Neuronal stem cell (in vitro differentiated cells): ENCODE data around the gene KDM6A.
"Not testable (repeated sequence)": the region's sequence is repeated elsewhere in the genome, so short reads cannot be mapped to it uniquely, and the experiment has no call there.

Experiments
- DNase-seq: peaks from one replicate; pipeline ENCODE4 v3.0.0-alpha.2; 2013; ENCODE audit warnings: low spot score
- H2AFZ ChIP-seq: one replicate; pipeline ENCODE4 v1.6.1; 2013; ENCODE audit warnings: mild to moderate bottlenecking, low read length, inconsistent platforms
- H2AK5ac ChIP-seq: 2 replicates; pipeline ENCODE4 v1.6.1; 2013; ENCODE audit warnings: low read depth, mild to moderate bottlenecking, inconsistent platforms, low read length, moderate library complexity, mixed read lengths
- H2BK120ac ChIP-seq: 2 replicates; pipeline ENCODE4 v1.6.1; 2013; ENCODE audit warnings: low read depth, mild to moderate bottlenecking, inconsistent platforms, low read length, moderate library complexity, mixed read lengths
- H2BK12ac ChIP-seq: one replicate; pipeline ENCODE4 v1.6.1; 2013; ENCODE audit warnings: low read length, inconsistent platforms
- H2BK15ac ChIP-seq: 2 replicates; pipeline ENCODE4 v1.6.1; 2013; ENCODE audit warnings: mild to moderate bottlenecking, low read length, inconsistent platforms, mixed read lengths
- H2BK5ac ChIP-seq: one replicate; pipeline ENCODE4 v1.6.1; 2013; ENCODE audit warnings: inconsistent platforms, mild to moderate bottlenecking, low read length, moderate library complexity
- H3K14ac ChIP-seq: one replicate; pipeline ENCODE4 v1.6.1; 2013; ENCODE audit warnings: low read length, inconsistent platforms
- H3K18ac ChIP-seq: 2 replicates; pipeline ENCODE4 v1.6.1; 2013; ENCODE audit warnings: low read length, inconsistent platforms
- H3K23ac ChIP-seq: 2 replicates; pipeline ENCODE4 v1.6.1; 2013; ENCODE audit warnings: low read depth, mild to moderate bottlenecking, mixed read lengths, low read length, inconsistent platforms; ENCODE audit not compliant: poor library complexity
- H3K27ac ChIP-seq: replicated peaks from 3 replicates; pipeline ENCODE4 v1.5.1; 2013; ENCODE audit warnings: low read length, inconsistent platforms
- H3K27me3 ChIP-seq, 3 experiments: 2 replicates each; pipeline ENCODE4 v1.6.1; 2013; ENCODE audit warnings: low read length in 3 of 3, mild to moderate bottlenecking in 2 of 3, inconsistent platforms in 1 of 3, low read depth in 1 of 3, mixed read lengths in 1 of 3, moderate library complexity in 1 of 3; ENCODE audit not compliant: control insufficient read depth in 3 of 3, insufficient read depth in 3 of 3
- H3K36me3 ChIP-seq, 2 donors: replicated peaks in 1 of 2; 2 replicates each; pipeline ENCODE4 v1.6.1; 2013; ENCODE audit warnings: low read length in 2 of 2; ENCODE audit not compliant: control insufficient read depth in 2 of 2, insufficient read depth in 2 of 2
- H3K4ac ChIP-seq: 2 replicates; pipeline ENCODE4 v1.6.1; 2013; ENCODE audit warnings: inconsistent platforms, mild to moderate bottlenecking, low read length, moderate library complexity
- H3K4me1 ChIP-seq, 2 donors: 1 replicate in 1 of 2; 2 replicates in 1 of 2; pipeline ENCODE4 v1.6.1; 2013; ENCODE audit warnings: low read length in 2 of 2, low read depth in 1 of 2; ENCODE audit not compliant: control insufficient read depth in 2 of 2, insufficient read depth in 1 of 2
- H3K4me2 ChIP-seq: one replicate; pipeline ENCODE4 v1.6.1; 2013; ENCODE audit warnings: mild to moderate bottlenecking, low read length, inconsistent platforms; ENCODE audit not compliant: insufficient read depth, poor library complexity, severe bottlenecking
- H3K4me3 ChIP-seq, 2 donors: 2 replicates each; pipeline ENCODE4 v1.5.1; 2013; ENCODE audit warnings: low read length in 2 of 2, mild to moderate bottlenecking in 2 of 2, inconsistent platforms in 1 of 2, moderate library complexity in 1 of 2
- H3K79me1 ChIP-seq: one replicate; pipeline ENCODE4 v1.6.1; 2013; ENCODE audit warnings: low read depth, mild to moderate bottlenecking, inconsistent platforms, low read length, moderate library complexity
- H3K9ac ChIP-seq: one replicate; pipeline ENCODE4 v1.6.1; 2013; ENCODE audit warnings: mild to moderate bottlenecking, low read depth, low read length, inconsistent platforms; ENCODE audit not compliant: poor library complexity
- H3K9me3 ChIP-seq, 2 donors: replicated peaks in 1 of 2; 2 replicates each; pipeline versions ENCODE3 to v1.6.1; 2013; ENCODE audit warnings: low read length in 2 of 2, mild to moderate bottlenecking in 2 of 2, inconsistent platforms in 1 of 2, low read depth in 1 of 2, mixed read lengths in 1 of 2, moderate library complexity in 1 of 2; ENCODE audit not compliant: control insufficient read depth in 2 of 2, insufficient read depth in 1 of 2
- H4K8ac ChIP-seq: one replicate; pipeline ENCODE4 v1.6.1; 2013; ENCODE audit warnings: low read depth, mild to moderate bottlenecking, inconsistent platforms, low read length, moderate library complexity
- H4K91ac ChIP-seq: one replicate; pipeline ENCODE4 v1.6.1; 2013; ENCODE audit warnings: low read length, low read depth, mild to moderate bottlenecking, inconsistent platforms; ENCODE audit not compliant: poor library complexity
- WGBS, 2 donors: extraction: QIAGEN DNeasy Blood & Tissue Kit; methylation state at CpG; one replicate each; pipeline ENCODE4 v1.1.7; 2013; ENCODE audit warnings: missing lambda C conversion rate in 2 of 2, mixed read lengths in 1 of 2; ENCODE audit not compliant: insufficient read length in 2 of 2, insufficient replicate concordance in 1 of 2; ENCODE audit errors: extremely low coverage in 2 of 2; 5-methylcytosine and 5-hydroxymethylcytosine counted together

The KDM6A gene

DNA sequence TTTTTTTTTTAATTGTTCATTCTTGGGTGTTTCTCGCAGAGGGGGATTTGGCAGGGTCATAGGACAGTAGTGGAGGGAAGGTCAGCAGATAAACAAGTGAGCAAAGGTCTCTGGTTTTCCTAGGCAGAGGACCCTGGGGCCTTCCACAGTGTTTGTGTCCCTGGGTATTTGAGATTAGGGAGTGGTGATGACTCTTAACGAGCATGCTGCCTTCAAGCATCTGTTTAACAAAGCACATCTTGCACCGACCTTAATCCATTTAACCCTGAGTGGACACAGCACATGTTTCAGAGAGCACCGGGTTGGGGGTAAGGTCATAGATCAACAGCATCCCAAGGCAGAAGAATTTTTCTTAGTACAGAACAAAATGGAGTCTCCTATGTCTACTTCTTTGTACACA, 37.5 kb downstream of the KDM6A start:
- not testable (repeated sequence) for H3K18ac ChIP-seq, H3K9me3 ChIP-seq, H3K36me3 ChIP-seq, H4K8ac ChIP-seq, H3K4me2 ChIP-seq, H3K79me1 ChIP-seq, H2AFZ ChIP-seq, H3K4me1 ChIP-seq, H3K4ac ChIP-seq, H4K91ac ChIP-seq, H3K9ac ChIP-seq, H3K27me3 ChIP-seq, H2BK5ac ChIP-seq, H2BK120ac ChIP-seq, H2BK15ac ChIP-seq, H3K14ac ChIP-seq, H3K27ac ChIP-seq, H3K4me3 ChIP-seq, H2BK12ac ChIP-seq, H3K23ac ChIP-seq, H2AK5ac ChIP-seq, DNase-seq
- WGBS, 2 donors, result no CpG with 5 or more reads among the region's 4 CpGs

GRCh38 chrX:44911074-44911600, 38.1 kb downstream of the KDM6A start:
- H3K27ac ChIP-seq, H3K4ac ChIP-seq, H2BK5ac ChIP-seq, H2BK12ac ChIP-seq, DNase-seq, H2AFZ ChIP-seq, H3K23ac ChIP-seq, H3K18ac ChIP-seq, H3K27me3 ChIP-seq, H3K4me1 ChIP-seq, H3K4me2 ChIP-seq, H2BK15ac ChIP-seq, H3K79me1 ChIP-seq, H2BK120ac ChIP-seq, H3K36me3 ChIP-seq, H4K8ac ChIP-seq, H4K91ac ChIP-seq, H3K9me3 ChIP-seq, H3K9ac ChIP-seq, H3K14ac ChIP-seq, H2AK5ac ChIP-seq, H3K4me3 ChIP-seq: not testable (repeated sequence)
- no CpG with 5 or more reads among the region's 45 CpGs for WGBS, 2 donors

GRCh38 chrX:44913656-44914531, 40.9 kb downstream of the KDM6A start:
- H3K79me1 ChIP-seq, result peaks cover 2% of the 10 kb centered on the region
- no peak overlapping the region for H2AK5ac ChIP-seq
- H3K4me3 ChIP-seq, result no peak overlapping the region
- H2BK120ac ChIP-seq, result no peak overlapping the region
- H3K27me3 ChIP-seq, result no peaks in the 10 kb centered on the region
- no peak overlapping the region for H4K8ac ChIP-seq
- H3K4me1 ChIP-seq, result no peaks in the 10 kb centered on the region
- H4K91ac ChIP-seq, result no peak overlapping the region
- H3K36me3 ChIP-seq, result no peaks in the 10 kb centered on the region
- no peak overlapping the region for H3K14ac ChIP-seq
- no peak overlapping the region for H3K18ac ChIP-seq
- H3K9me3 ChIP-seq, result peaks cover 0 to 7% of the 10 kb centered on the region in 2 donors
- WGBS, 2 donors, result no CpG with 5 or more reads among the region's 9 CpGs
- no peak for DNase-seq
- H3K27ac ChIP-seq, result no peak overlapping the region
- H3K4ac ChIP-seq, result no peak overlapping the region
- H2BK12ac ChIP-seq, result no peak overlapping the region
- H2AFZ ChIP-seq, result no peak overlapping the region
- H3K4me2 ChIP-seq, result no peak overlapping the region
- no peak overlapping the region for H3K9ac ChIP-seq
- H2BK15ac ChIP-seq, result no peak overlapping the region
- no peak overlapping the region for H2BK5ac ChIP-seq
- no peak overlapping the region for H3K23ac ChIP-seq

- Histone ChIP-seq H3K27ac (no peak overlapping the region), H2AFZ (no peak overlapping the region), H2AK5ac (no peak overlapping the region), H3K79me1 (peaks cover 2% of the 10 kb centered on the region), H3K4me2 (no peak overlapping the region), H3K4ac (no peak overlapping the region), H3K18ac (no peak overlapping the region), H3K9ac (no peak overlapping the region), H3K36me3 (no peaks in the 10 kb centered on the region), H2BK5ac (no peak overlapping the region), H3K9me3 (peaks cover 0 to 7% of the 10 kb centered on the region in 2 donors), H4K91ac (no peak overlapping the region), H3K27me3 (no peaks in the 10 kb centered on the region), H2BK12ac (no peak overlapping the region), H2BK15ac (no peak overlapping the region), H3K4me3 (no peak overlapping the region), H4K8ac (no peak overlapping the region), H3K4me1 (no peaks in the 10 kb centered on the region), H3K23ac (no peak overlapping the region), H2BK120ac (no peak overlapping the region), H3K14ac (no peak overlapping the region)
- WGBS, 2 donors, result no CpG with 5 or more reads among the region's 2 CpGs
- no peak for DNase-seq
These were observed 41.7 kb downstream of the KDM6A start for GRCh38 chrX:44914532-44915198.
